GM11168 (cell line): Measurements from ENCODE around the gene NHSL2.
"Not testable (repeated sequence)": the region's sequence is repeated elsewhere in the genome, so short reads cannot be mapped to it uniquely, and the experiment has no call there.

ENCODE experiments used
- in situ Hi-C: fragments of 300-500 bp; cut with MboI; formaldehyde crosslinking; loops from one replicate; pipeline ENCODE4 v1.12.0; 2022; ENCODE audit warnings: low sequenced_read_pairs; ENCODE audit not compliant: unreplicated experiment

NHSL2 gene

DNA sequence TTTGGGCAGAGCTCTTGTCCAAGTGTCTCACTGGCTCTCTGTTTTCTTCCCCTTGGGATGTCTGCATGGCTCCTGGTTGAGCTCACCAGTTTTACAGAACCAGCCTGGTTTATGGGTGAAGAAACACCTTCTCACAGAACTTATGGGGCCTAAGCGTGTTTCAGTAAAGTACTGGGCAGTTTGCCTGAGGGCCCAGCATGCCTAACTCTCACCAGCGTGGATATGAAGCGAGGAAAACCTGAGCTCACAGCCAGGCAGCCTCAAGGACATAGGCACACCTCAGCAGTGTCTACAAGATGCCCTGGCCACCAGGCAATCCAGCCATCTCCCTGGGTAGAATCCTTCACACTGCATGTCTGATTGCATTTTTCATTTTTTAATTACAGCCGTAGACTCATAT lies 9.2 kb downstream of the NHSL2 start:
- in situ Hi-C loops: no loop called here

DNA sequence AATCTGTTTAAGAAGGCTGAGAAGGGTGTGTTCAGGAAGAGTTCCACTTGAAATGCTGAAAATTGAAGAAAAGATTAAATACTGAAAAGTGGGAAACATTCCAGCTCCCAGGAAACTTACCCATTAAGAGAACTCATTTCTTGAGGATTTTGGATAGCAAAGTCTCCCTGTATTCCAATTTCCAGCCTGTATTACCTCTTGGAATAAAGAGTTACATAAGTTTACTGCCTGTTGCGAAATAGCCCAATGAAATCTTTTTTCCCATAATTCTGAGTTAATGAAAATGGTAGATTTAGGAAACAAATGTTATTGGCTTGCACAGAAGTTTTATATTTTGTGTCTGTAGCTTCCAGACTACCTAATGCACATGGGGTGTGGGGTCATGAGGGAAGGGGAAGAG lies 12.0 kb downstream of the NHSL2 start:
- in situ Hi-C loops: no loop called here

DNA sequence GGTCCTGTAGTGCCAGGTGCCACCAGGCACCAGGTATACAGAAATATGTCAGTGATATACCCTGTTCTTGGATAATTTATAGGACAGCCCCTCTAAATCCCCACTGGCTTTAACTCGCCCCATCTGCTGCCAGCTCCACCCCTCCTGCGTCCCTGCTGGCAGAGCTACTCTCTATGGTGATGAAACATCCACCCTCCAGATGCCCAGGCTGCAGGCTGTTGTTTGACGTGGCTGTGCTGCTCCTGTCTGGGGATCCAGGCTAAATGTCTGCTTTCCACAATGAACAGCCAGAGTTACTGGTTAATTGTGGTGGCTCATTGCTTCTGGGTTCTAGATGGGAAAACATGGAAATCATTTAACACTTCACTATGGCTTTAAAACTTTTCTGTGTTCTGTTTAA lies 12.9 kb downstream of the NHSL2 start:
- in situ Hi-C loops: no loop called here

DNA sequence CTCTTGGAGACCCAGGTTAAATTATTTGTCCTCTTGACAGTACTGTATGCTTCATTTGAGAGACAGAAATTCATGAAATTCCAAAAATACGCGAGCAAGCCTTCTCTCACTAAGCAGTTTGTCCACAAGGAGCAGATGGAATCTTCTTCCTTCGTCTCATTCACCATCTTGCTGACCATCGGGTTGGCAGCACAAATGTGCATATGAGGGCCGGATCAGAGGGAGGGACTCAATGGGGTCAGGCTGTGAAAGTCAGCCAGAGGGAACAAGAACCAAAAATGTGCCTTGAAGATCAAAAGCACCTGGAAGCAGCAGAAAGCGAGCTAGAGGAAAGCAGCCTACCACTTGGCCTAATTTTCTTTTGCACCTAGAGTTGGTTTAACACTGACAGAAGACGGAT lies 16.4 kb downstream of the NHSL2 start:
- in situ Hi-C loops: no loop called here

DNA sequence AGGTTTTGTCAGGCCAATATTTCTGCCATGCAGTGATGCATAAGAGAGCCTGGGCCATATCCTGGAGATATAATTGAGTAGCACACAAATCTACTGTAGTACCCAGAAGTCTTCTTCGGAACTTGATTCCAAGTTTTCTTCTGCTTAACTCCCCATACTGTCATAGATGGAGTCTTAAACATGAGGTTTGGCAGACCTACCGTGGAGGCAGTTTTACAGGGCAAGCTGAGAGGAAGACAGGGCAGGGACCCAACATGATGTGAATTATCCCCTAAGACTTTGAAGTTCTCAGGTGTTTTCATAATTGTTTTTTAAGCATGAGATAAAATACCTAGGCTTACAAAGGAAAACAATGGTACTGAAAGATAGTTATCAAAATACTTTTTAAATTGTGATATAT lies 18.2 kb downstream of the NHSL2 start:
- in situ Hi-C loops: no loop called here

DNA sequence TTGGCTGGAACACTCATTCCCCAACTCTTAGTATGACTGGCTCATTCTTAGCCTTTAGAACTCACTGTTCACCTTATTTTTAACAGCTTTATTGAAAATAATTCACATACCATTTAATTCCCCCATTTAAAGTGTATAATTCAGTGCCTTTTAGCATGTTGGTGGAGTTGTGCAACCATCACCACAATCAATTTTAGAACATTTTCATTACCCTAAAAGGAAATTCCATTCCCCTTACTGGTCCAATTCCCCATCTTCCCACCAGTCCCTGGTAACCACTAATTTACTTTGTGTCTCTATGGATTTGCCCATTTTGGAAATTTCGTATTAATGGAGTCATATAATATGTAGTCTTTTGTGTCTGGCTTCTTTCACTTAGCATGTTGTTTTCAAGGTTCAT lies 19.7 kb downstream of the NHSL2 start:
- in situ Hi-C loops: no loop called here

DNA sequence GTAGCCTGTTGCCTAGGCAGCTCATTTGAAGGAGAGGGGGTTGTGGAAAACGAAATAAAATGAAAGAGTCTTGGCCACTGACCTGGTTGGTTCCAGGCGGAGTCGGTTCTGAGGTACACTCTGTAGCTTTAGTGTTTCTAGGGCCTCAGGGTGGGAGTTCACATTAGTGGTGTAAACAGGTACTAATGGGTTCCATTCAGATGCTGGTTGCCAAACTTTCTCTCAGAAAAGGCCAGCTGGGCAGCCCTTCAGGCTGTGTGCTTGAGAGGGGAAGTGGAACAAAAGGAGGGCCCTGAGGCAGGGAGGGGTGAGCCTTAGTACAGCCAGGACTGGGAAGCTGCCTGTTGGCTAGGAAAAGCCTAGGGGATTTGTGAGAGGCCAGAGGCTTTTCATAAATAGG lies 24.8 kb downstream of the NHSL2 start:
- in situ Hi-C loops: no loop called here

DNA sequence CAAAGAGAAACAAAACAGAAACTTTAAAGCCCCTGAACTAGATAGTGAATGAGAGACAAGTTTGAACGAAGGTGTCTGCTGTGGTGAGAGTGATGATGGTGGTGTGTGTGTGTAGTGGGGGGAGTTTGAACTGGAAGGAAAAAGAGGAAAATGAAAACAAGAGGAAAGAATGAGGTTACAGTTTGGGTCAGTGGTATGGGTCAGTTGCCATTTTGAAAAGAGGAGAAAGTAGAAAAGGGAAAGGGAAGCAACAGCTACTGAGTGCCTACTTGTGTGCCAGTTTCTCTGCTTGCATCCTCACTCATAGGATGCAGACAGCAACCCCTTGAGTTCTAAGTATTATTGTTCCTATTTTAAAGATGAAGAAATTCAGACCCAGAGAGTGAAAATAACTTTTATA lies 26.0 kb downstream of the NHSL2 start:
- in situ Hi-C loops: no loop called here

DNA sequence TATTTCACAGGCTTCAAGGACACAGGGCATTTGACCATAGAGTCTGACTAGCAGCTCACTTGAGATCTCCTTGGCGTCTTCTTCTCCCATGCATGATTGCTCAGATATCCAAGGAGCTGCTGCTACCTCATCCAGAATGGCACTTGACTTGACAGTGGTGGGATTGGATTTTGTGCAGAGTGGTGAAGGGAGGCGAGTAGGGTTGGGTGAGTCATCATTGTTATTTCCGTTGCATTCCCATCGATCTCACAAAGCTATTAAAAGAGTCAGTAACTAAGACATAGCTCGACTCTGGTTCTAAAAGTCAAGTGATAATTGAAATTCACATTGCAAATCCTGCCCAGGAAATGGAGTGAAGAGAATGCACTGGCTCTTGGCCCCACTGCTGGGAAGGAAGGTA lies 27.7 kb downstream of the NHSL2 start:
- in situ Hi-C loops: no loop called here

DNA sequence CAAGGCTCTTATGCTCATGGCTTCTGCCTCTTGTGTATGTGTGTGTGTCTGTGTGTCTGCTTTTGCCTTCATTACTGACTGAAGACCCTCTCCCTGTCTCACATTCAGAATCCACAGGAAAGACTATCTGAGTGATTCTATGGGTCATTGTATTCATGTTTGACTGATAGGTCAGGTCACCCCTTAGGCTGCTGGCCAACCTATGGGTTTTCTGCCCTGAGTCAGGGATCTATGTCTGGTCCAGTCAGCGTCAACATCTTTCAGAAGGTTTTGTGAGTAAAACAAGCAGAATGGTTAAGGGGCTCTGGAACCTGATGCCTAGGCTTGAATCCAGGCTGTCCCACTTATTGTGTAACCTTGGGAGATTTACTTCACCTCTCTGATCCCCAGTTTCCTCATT lies 30.5 kb downstream of the NHSL2 start:
- in situ Hi-C loops: no loop called here

DNA sequence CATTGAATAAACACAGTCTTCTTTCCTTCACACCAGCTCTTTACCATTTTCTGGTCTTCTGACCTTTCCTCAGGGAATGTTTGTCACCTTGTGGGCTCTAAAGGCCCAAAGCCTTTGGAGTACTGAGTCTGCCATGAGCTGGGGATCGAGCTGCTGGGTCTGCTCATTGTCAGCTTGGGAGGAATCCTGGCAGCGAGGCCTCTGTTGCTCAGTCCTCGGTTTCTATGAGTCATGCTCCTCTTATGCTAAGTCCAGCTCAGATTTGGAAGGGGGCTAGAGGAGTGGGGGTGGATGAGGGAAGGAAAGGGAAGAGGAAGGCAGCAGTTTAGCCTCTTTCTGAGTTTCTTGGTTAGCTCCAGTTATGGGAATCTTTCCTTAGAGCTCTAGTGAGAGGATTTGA lies 31.1 kb downstream of the NHSL2 start:
- in situ Hi-C loops: no loop called here

DNA sequence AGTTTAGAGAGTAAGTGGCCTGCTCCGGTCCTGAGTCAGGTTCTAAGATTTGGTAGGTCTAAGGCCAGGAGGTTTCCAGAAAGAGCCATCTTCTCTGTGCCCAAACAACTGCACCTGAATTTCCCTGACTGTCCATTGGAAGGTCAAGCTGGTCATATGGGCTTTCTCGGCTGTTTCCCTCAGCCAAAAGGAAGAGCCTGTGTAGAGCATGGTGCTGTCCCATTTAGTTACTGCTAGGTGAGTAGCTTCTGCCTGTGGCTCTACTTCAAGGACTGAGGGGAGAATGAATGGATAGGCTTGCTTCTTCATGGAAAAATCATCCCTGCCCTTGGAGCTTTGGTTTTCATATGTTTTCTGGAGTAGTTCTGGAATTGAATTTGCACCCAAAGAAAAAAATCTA lies 33.7 kb downstream of the NHSL2 start:
- in situ Hi-C loops: no loop called here

DNA sequence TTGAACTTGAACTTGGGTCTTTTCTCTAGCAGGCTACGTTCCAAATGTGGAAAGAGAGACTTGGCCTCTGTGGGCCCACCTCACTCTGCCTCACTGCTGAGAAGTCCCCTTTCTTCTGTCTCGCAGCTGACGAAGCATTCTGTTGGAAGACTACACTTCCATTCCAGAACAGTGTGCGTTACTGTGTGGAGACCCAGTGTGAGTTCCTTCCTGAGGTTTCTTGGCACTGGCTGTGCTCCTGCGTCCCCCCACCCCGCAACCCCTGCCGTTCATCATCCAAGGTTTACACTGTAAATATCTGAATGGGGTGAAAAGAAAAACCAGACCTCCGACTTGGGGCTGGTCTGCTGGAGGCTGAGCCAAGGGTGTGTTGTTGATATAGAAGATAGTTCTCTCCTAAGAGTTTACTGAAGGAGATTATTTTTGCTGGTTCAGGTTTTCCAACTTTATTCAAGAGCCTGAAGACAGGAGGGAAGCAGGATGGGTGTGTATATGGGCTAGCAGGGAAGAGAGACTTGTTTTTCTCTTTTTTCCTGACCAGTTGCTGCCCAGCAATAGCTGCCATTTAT lies 34.7 kb downstream of the NHSL2 start:
- in situ Hi-C loops: no loop called here

DNA sequence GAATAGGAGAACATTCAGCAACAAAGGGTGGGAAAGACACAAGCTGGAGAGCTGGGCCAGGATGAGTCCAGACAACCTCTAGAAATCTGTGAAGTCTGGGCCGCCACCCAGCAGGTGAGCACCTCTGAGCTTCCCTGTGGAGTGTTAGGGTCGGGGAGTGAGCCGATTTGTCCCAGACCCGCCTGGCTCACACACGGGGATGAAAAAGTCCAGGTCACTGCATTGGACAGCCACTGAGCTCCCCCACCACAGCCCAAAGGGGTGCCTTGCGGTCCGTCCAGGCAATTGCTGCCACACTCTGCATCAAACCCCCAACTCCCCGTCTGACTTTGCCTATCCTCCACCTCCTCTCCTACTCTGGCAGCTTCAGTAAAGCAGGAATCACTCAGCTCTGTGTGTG lies 38.7 kb downstream of the NHSL2 start:
- in situ Hi-C loops: no loop called here

DNA sequence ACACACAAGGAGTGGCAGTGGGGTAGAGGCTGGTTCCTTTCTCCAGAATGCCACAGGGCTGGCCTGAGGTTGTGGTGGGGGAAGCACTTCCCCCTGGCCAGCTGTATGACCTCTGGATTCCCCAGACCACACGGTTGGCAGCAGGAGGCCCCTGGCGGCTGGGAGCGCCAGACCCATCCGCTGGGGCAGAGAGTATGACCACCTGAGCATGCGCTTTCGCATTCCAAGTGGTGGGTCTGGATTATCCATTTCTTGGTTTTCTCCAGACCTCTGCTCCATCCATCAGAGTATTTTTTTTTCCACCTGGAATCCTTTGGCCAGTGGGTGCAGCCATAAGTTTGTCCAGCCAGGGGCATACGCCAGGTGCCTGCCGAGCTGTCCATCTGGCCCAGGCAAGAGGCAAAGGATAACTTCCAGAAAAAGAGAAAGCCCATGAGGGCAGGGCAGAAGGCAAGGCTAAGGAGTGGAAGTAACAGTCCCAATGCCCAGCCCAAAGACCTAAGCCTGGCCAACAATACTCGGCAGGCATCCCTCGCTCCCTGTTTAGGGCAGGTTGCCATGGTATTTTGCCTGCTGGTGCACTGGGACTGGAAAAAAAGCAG lies 39.3 kb downstream of the NHSL2 start:
- in situ Hi-C loops: no loop called here

DNA sequence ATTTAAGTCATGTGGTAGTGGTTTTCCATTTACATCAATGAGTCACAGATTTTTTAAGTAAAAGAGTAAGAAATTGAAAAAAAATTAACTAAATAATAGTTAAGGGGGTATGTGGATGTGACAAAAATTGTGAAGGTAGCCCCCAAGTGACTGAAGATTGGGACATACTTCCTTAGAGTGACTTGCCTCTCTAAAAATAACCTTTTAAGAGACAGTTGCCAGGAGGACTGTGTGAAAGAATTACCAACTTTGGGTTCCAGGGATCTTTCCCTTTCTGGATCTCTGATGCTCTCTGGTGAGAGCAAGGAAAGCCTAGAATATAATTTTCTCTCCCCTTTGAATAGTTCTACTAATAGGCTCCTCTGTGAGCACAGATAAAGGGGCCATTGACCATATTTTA lies 42.7 kb downstream of the NHSL2 start:
- in situ Hi-C loops: no loop called here

DNA sequence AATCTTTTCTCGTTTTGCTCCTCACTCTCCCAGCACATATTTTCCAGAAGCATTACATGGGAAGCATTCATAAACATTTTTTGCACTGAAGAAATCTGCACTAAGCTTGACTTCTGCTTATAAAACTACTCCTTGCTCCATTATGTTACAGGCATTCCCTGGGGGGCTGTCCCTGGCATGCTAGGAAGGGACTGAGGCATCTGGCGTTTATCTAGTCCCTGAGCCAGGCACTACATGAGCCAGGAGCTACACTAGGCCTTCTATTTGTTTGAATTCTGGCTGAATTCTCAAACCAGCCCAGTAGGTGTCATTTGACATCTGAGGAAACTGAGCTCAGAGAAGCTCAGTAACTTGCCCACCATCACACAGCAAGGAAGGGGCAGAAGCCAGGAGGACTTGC lies 43.3 kb downstream of the NHSL2 start:
- in situ Hi-C loops: no loop called here

DNA sequence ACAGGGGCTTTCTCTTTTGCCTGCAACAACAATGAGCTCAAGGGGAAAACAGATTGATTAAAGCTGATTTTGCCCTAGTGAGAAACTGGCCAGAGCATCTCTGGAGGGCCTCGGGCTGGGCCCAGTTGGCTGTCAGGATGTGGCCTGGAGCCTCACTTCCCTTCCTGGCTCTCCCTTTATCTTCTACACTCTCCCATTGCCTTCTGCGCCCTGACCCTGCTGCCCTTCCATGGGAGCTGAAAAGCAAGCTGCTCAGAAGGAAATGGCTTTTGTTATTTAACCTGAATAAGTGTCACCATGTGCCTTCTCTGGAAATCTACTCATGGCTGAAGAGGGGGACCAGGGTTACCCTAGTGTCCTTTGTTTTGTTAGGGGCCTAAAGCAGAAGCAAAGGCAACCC lies 43.8 kb downstream of the NHSL2 start:
- in situ Hi-C loops: no loop called here

DNA sequence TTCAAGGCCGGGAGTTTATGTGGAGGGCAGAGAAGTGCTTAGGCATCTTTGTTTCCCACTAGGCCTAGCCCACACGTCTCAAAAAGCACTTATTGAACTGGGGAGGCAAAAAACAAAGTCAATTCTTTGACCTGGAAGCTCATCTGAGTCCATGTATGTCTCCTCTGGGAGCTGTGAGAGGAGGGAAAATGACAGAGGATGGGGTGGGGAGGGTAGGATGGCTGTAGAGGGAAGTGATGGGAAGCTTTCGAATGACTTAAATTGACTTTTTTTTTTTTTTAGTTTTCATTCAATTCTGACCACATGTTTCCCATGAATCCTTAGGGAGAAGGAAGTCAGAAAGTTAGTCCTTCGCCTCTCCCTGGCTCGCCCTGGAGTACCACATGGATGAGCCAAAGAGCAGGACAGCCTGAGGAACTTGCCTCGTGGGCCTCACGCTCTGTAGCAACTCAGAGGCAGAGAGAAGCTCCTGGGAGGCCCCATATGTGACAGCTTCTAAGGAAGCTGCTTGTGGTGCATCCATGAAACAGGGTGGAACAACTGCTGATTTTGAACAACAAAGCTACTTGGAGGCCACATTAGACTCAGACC lies 45.0 kb downstream of the NHSL2 start:
- in situ Hi-C loops: no loop called here

DNA sequence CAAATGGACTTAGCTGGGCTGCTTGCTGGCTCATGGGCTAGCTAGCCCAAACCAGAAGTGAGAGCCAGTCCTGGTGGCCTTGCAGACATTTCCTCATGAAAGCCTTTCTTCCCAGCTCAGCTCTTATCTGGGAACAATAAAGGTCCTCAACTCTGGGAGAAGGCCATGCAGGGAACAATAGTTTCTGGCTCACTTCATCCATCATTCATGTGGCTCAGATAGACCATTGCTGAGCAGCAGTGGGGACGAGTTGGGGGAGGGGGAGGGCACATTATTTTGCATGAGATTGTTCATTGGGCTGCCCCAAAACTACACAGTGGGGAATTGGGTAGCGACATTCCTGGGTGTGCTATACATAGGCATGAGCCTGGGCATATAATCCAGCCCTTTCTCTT lies 47.6 kb downstream of the NHSL2 start:
- in situ Hi-C loops: no loop called here

DNA sequence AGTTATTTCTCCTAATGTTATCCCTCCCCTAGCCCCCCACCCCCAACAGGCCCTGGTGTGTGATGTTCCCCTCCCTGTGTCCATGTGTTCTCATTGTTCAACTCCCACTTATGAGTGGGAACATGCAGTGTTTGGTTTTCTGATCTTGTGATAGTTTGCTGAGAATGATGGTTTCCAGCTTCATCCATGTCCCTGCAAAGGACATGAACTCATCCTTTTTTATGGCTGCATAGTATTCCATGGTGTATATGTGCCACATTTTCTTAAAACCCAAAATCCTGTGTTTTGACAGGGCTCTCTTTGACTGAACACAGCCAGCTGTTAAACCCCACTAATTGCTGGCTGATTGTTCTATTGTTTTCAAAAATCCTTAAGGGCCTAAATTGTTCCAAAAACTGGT lies 53.5 kb downstream of the NHSL2 start:
- in situ Hi-C loops: not testable (repeated sequence)

DNA sequence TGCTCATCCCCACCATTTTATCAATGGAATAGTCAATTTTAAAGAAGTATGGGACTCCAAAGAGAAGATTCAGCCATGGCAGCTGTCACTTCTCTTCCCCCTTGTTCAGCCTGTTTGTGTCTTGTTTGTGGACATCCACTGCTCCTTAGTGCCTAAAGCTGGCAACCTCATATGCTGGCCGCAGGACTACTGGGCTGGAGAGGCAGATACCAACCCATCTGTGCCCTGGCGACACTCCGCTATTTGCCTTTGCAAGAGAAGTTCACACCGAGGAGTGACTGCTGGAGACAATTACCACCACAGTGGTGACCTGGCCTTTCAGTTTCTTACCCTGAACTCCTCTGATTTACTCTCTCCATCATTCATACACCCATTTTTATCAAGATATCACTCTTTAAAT lies 64.3 kb downstream of the NHSL2 start:
- in situ Hi-C loops: no loop called here
